Germinal center (tissue), 1 donor: ENCODE results near the gene TXNIP.
A peak's percentile ranks its signal among the peaks of the same experiment; 100 is the strongest.

Source experiments
- DNase-seq: peaks from one replicate; pipeline ENCODE4 v3.0.0; 2012; ENCODE audit warnings: mixed read lengths, low spot score

Gene TXNIP

DNA sequence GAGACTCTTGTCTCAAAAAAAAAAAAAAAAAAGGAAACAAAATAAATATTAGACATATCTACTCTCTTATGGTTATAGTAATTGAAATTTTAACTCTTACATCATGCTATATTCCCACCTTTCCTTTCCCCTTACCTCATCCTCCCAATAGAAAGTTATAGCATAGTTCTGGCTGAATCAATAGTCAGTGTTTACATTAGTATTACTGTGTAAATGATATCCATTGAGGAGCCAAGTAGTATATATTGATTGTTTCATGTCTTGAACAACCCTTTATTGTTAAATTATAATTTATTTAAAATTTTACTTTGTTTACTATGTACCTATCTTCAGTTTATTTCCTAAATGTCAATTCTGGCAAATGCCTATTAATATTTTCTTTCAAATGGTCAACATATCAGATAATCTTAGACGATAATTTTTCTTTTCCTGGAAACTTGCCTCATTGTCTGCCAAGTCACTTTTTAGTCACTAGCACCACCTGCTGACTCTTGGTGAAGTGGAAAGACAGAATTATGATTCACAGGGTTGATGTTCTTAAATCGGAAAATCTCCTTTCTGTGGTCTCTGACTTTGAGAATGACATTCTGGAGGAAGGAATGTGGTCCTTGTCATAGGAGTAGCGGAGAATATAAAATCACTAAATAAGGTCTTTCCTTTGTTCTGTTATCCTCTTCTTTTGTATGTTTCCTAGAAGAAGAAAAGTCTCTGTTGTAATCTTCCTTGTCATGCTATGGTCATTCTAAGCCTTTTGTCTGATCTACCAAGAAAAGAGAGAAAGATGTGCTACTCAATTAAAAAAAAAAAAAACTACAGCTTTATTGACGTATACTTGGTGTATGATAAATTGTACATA, 16.6 kb upstream of the TXNIP start:
- no peak for DNase-seq

DNA sequence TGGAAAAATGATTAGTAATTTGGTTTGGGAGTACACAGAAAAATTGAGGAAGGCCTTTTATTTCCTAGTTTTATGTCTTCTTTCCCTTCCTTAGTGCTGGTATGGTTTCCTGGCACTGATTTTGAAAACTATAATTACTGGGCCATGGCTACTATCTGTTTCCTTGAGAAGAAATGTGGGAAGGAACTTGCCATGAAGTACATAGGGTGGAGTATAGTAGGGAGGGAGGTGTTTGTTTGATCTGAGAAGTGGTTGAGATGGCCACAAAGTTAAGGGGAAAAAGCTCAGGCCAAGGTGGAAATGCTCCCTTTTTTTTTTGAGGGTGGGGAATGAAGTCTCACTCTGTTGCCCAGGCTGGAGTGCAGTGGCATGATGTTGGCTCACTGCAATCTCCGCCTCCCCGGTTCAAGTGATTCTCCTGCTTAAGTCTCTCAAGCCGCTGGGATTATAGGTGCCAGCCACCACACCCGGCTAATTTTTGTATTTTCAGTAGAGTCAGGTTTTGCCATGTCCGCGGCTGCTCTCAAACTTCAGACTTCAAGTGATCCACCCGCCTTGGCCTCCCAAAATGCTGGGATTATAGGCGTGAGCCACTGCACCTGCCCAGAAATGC, 13.9 kb upstream of the TXNIP start:
- no peak for DNase-seq

DNA sequence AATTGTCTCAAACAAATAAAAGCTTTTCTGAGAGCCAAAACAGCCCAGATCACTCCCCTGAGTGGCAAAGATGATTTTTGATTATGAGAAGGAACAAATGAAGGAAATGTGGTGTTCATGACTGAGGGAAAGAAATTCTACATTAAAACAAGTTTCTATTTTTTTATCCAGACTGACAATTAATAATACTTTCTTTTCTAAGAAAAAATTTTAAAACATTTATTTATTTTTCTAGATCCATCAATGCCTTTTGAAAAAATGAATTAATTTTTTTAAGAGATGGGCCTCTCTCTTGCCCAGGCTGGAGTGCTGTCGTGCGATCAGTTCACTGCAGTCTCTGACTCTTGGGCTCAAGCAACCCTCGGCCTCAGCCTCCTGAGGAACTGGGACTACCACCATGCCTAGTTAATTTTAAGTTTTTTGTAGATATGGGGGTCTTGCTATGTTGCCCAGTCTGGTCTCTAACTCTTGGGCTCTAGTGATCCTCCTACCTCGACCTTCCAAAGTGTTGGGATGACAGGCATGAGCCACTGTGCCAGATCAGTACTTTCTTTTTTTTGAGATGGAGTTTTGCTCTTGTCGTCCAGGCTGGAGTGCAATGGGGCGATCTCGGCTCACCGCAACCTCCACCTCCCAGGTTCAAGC, 11.2 kb upstream of the TXNIP start:
- no peak for DNase-seq

GRCh38 chr1:146001709-146002108, 5.3 kb upstream of the TXNIP start:
- no peak for DNase-seq

DNA sequence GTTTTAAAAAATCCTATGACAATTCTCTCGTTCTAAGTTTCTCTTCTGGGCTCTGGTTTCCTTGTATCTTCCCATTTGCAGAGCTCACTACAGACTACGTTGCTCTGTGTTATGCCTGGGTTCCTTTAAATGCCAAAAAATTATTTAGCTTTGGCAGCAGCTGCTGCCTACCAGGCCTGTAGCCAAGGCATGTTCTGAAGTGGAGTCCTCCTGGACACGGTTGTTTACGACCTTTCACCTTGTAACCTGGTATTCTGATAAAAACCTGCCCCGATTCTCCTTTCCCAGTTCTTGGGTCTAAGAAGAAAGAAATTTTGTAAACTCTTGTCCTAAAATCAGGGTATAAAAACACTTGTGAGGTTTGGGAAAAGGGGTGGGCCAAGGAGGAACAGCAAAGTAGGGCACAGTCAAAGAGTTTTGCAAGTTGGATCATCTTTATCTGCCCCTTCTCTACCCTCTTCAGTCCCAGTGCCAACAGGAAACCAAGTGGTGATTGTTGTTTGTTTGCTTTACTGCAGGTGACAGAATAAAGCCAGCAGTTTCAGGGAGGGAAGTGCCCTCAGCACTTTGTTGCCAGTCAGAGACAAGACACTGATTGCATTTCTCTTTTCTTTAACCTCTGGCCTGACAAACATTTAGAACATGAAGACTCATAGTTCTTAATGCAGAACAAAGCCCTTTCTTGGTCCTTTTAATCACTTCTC, 3.1 kb upstream of the TXNIP start:
- DNase-seq = no peak

GRCh38 chr1:145997718-145998023, 1.3 kb upstream of the TXNIP start:
- DNase-seq = no peak

GRCh38 chr1:145997016-145997717, 788 bp upstream of the TXNIP start:
- peak; percentile 77 for DNase-seq

GRCh38 chr1:145995964-145996432, 381 bp downstream of the TXNIP start:
- no peak for DNase-seq

DNA sequence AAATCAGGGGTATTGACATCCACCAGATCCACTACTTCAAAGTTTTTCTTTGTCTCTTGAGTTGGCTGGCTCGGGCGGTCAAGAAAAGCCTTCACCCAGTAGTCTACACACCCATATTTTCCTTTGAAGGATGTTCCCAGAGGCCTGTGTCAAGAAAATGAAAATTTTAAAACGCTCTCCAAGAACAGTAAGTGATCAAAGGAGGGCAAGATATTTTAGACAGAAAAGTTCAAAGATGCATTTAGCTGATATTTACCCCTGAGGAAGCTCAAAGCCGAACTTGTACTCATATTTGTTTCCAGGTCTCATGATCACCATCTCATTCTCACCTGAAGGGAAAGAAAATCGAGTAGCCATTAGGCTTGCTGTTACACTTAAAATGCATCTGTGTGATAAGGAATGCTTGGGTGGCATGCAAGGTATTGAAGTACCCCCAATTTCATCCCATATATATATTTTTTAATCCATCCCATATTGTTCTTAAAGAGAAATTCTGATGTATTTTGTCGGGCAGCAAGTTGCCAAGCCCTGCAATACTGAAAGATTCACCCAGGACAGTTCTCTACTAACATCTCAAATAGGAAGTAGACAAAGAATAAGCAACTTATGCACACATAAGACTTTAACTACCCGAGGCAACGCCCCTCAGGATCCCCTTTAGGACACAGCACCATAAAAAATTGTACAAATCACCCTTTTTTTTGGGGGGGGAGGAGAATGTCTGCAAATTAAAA, 1.1 kb downstream of the TXNIP start:
- no peak for DNase-seq

DNA sequence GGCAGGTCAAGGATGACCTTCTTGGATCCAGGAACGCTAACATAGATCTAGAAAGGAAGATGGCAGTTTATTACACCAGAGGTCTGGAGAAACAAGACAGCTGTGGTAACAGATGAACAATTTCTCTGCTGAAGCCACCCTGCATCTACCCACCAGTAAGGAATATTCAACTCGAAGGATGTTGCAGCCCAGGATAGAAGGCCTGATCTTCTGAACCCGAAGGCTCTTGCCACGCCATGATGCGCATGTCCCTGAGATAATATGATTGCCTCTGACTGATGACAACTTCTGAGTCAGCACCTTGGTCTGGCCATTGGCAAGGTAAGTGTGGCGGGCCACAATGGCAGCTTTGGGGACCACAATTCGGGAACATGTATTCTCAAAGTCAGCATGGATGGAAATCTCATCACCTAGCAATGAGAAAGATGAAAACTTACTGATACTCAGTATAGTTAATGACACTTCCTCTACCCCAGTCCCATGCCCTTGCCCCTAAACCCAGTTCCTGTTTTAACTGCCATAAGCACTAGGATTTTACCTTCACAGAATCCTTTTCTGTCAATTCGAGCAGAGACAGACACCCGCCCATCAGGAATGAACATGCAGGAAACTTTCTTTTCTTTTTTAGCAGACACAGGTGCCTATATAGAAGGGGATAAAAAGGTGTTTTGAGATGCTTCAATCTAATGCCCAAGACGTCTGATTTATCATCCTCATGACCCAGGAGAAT, 1.8 kb downstream of the TXNIP start:
- DNase-seq = no peak

DNA sequence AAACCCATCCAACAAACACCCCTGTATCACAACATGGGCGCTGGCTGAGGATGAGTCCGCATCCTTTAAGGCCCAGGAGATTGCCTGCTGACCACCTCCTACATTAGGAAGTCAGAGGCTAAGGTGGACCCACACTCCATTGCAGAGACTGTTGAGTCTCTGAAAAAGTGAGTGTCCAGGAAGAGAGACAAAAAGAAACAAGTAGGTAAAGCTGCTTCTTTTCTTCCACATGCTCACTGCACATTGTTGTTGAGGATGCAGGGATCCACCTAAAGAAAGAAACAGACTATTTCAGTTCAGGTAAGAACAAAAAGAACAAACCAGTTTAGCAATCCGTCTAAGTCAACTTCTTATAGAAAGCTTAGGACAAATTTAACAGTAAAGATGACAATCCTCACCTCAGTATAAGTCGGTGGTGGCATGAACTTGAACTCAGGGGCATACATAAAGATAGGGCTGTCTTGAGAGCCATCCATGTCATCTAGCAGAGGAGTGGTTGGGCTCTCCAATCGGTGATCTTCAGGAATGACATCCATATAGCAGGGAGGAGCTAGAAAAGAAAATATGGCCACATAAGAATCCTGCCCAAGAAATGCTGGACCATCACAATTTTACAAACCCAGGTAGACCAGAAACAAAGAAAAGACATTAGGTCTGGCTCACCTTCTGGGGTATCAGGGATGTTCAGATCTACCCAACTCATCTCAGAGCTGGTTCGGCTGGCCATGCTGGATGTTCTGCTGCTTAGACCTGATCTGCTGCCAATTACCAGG, 2.6 kb downstream of the TXNIP start:
- no peak for DNase-seq

GRCh38 chr1:145992958-145993617, 3.3 kb downstream of the TXNIP start:
- DNase-seq = no peak

DNA sequence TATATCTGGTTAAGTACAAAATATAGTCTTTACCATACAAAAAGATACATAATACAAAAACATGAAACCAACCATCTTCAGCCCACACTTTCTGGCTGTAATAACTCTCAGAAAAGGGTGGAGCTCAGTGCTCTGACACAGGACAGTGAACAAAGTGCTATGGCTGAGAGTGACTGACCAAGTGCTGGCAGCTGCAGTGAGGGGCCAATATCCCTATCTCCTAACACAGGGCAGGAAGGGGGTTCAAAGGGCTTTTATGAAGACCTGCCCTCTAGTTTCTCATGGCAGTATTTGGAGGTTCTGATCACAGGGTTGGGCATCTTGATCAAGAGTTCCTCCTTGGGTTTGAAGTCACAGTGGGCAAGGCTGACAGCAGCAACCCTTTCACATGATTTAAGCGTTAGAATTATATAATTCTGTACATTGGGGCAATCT, 3.9 kb downstream of the TXNIP start:
- DNase-seq = no peak

- DNase-seq = no peak
These were observed 4.5 kb downstream of the TXNIP start for GRCh38 chr1:145991735-145992412.

GRCh38 chr1:145990249-145990855, 6.0 kb downstream of the TXNIP start:
- no peak for DNase-seq

DNA sequence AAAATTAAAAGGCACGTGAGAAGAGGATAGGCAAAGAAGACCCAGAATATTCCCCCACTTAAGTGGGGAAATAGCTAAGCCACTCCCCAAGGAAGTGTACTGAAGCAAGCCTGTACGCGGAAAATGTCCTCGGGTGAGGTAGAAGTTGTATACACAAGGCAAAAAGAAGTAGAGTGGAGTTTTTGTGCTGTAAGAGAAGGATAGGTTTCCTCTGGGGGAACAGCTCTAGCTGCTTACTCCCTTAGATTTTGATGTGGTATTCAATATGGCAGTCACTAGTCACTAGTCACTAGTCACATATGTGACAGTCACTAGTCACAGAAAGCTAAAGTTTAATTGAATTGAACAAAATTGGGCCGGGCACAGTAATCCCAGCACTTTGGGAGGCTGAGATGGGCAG, 7.6 kb downstream of the TXNIP start:
- no peak for DNase-seq

DNA sequence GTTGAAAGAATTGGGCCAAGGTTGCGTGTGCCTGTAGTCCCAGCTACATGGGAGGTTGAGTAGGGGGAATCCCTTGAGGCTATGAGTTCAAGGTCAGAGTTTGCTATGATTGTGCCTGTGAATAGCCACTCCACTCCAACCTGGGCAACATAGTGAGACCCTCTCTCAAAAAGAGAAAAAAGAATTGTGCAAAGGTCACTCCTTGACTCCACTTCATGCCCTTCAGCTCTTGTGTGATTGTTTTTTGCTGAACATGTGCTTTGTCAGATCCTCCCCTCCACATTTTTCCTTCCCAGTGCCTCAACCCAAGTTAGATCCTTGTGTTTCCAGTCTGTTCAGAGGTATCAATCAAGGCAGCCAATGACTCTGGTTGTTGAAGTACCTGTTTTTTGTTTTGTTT, 8.5 kb downstream of the TXNIP start:
- no peak for DNase-seq

DNA sequence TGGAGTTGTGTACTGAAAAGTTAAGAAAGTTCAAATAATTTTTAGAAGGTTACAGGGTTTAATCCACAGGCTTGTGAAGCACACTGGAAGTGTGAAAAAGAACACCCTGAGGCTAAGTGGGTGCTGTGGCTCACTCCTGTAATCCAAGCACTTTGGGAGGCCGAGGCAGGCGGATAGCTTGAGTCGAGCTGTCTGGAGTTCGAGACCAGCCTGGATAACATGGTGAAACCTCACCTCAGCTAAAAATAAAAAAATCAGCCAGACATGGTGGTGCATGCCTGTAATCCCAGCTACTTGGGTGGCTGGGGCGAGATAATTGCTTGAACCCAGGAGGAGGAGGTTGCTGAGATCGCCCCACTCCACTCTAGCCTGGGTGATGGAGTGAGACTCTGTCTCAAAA, 9.8 kb downstream of the TXNIP start:
- DNase-seq = no peak
